PC-9 (cell line): ENCODE results near the gene MYLK3.

Source experiments
- CTCF ChIP-seq: fragments of 200-600 bp; sonication (generic); conservative IDR thresholded peaks from 2 replicates; pipeline ENCODE4 v1.6.1; 2017; ENCODE audit warnings: mixed run types, antibody characterized with exemption, mild to moderate bottlenecking, moderate library complexity
- EZH2 ChIP-seq: fragments of 200-600 bp; sonication (generic); IDR thresholded peaks from 2 replicates; pipeline ENCODE4 v1.8.0; 2017; ENCODE audit warnings: antibody characterized with exemption, low read depth

- TF ChIP-seq CTCF (no peak), EZH2 (no peak)
These were observed 28.6 kb downstream of the MYLK3 start for GRCh38 chr16:46719528-46719927.
